Activated T-cell treated with anti-CD3 and anti-CD28 coated beads, Interleukin-2, amount 50 U/mL, for 24 hours (primary cell): ENCODE results near the gene NCAM1.
"Not testable (repeated sequence)": the region's sequence is repeated elsewhere in the genome, so short reads cannot be mapped to it uniquely, and the experiment has no call there.

Source experiments
- DNase-seq: peaks from one replicate; pipeline ENCODE4 v3.0.0-alpha.2; 2020
- H3K27ac Mint-ChIP-seq: 2 replicates; pipeline ENCODE4 v1.8.0; 2020; ENCODE audit warnings: mild to moderate bottlenecking, mixed read lengths
- H3K27me3 Mint-ChIP-seq: 2 replicates; pipeline ENCODE4 v1.8.0; 2020; ENCODE audit warnings: mixed read lengths
- H3K36me3 Mint-ChIP-seq: 2 replicates; pipeline ENCODE4 v1.8.0; 2020; ENCODE audit warnings: low read depth, mixed read lengths
- H3K4me1 Mint-ChIP-seq: 2 replicates; pipeline ENCODE4 v1.8.0; 2020; ENCODE audit warnings: low read depth, mixed read lengths
- H3K4me3 Mint-ChIP-seq: 2 replicates; pipeline ENCODE4 v1.8.0; 2020; ENCODE audit warnings: mild to moderate bottlenecking, moderate library complexity, mixed read lengths
- H3K9me3 Mint-ChIP-seq: 2 replicates; pipeline ENCODE4 v1.8.0; 2020; ENCODE audit warnings: mixed read lengths

The NCAM1 gene

GRCh38 chr11:113022262-113022661, 61.0 kb downstream of the NCAM1 start:
- H3K4me1 Mint-ChIP-seq: no peaks in the 10 kb centered on the region
- H3K4me3 Mint-ChIP-seq: no peak overlapping the region
- H3K27ac Mint-ChIP-seq: no peak overlapping the region
- no peak for DNase-seq
- no peaks in the 10 kb centered on the region for H3K36me3 Mint-ChIP-seq
- no peaks in the 10 kb centered on the region for H3K9me3 Mint-ChIP-seq
- peaks cover 7% of the 10 kb centered on the region for H3K27me3 Mint-ChIP-seq

- Mint-ChIP-seq H3K36me3 (no peaks in the 10 kb centered on the region), H3K27ac (no peak overlapping the region), H3K27me3 (peaks cover 13% of the 10 kb centered on the region), H3K4me3 (no peak overlapping the region), H3K9me3 (no peaks in the 10 kb centered on the region), H3K4me1 (no peaks in the 10 kb centered on the region)
- no peak for DNase-seq
These were observed 62.0 kb downstream of the NCAM1 start for GRCh38 chr11:113023228-113023627.

- no peak for DNase-seq
- no peaks in the 10 kb centered on the region for H3K36me3 Mint-ChIP-seq
- no peaks in the 10 kb centered on the region for H3K9me3 Mint-ChIP-seq
- no peak overlapping the region for H3K27ac Mint-ChIP-seq
- H3K4me1 Mint-ChIP-seq: no peaks in the 10 kb centered on the region
- H3K4me3 Mint-ChIP-seq: no peak overlapping the region
- peaks cover 15% of the 10 kb centered on the region for H3K27me3 Mint-ChIP-seq
These were observed 62.8 kb downstream of the NCAM1 start for GRCh38 chr11:113023986-113024385.

DNA sequence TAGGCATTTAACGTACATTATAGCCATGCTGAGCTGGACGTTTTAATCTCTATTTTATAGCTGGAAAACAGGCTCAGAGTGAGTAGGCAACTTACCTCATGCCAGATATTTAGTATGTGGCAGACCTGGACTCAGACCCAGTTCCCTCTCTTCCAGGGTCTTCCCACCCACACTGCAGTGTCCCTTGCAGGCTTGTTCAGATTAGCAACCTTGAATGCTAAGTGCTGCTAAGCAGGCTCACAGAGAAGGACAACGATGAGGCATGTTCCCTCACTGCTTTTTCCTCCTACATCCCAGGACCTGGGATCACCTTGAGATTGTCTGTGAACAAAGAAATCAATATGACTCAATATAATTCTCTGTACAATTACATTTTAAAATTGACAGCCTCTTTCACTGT, 65.6 kb downstream of the NCAM1 start:
- Mint-ChIP-seq H3K27ac (no peak overlapping the region), H3K4me3 (no peak overlapping the region), H3K36me3 (no peaks in the 10 kb centered on the region), H3K27me3 (peaks cover 19% of the 10 kb centered on the region), H3K9me3 (no peaks in the 10 kb centered on the region), H3K4me1 (no peaks in the 10 kb centered on the region)
- DNase-seq: no peak

- H3K4me1 Mint-ChIP-seq: no peaks in the 10 kb centered on the region
- DNase-seq: no peak
- H3K4me3 Mint-ChIP-seq: no peak overlapping the region
- no peaks in the 10 kb centered on the region for H3K27me3 Mint-ChIP-seq
- H3K9me3 Mint-ChIP-seq: no peaks in the 10 kb centered on the region
- H3K27ac Mint-ChIP-seq: no peak overlapping the region
- H3K36me3 Mint-ChIP-seq: no peaks in the 10 kb centered on the region
These were observed 73.4 kb downstream of the NCAM1 start for GRCh38 chr11:113034576-113034975.

DNA sequence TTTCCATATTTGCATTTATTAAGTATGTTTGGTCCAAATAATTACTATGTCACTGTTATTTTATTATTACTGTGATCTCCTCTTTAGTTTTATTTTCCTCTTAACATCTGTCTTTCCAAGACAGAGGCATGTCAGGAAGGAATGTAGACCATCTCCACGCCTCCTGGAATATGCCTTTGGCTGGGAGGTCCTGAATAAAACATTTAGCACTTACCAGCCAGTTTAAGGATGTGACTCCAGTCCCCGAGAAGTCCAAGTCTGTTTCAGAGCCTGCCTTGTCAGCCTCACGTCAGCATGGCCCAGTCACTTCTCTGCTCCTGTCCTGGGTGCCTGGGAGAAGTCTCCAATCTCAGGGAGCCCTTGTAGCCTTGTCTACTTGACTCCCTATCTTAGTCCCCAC, 74.5 kb downstream of the NCAM1 start:
- no peak overlapping the region for H3K4me3 Mint-ChIP-seq
- H3K9me3 Mint-ChIP-seq: no peaks in the 10 kb centered on the region
- no peaks in the 10 kb centered on the region for H3K36me3 Mint-ChIP-seq
- no peak for DNase-seq
- no peaks in the 10 kb centered on the region for H3K4me1 Mint-ChIP-seq
- no peaks in the 10 kb centered on the region for H3K27me3 Mint-ChIP-seq
- no peak overlapping the region for H3K27ac Mint-ChIP-seq

GRCh38 chr11:113043698-113044097, 82.5 kb downstream of the NCAM1 start:
- H3K27me3 Mint-ChIP-seq: peaks cover 17% of the 10 kb centered on the region
- no peak overlapping the region for H3K27ac Mint-ChIP-seq
- no peaks in the 10 kb centered on the region for H3K36me3 Mint-ChIP-seq
- no peaks in the 10 kb centered on the region for H3K4me1 Mint-ChIP-seq
- H3K4me3 Mint-ChIP-seq: no peak overlapping the region
- DNase-seq: no peak
- no peaks in the 10 kb centered on the region for H3K9me3 Mint-ChIP-seq

GRCh38 chr11:113045146-113045545, 83.9 kb downstream of the NCAM1 start:
- H3K27me3 Mint-ChIP-seq: peaks cover 17% of the 10 kb centered on the region
- DNase-seq: no peak
- no peaks in the 10 kb centered on the region for H3K9me3 Mint-ChIP-seq
- H3K36me3 Mint-ChIP-seq: no peaks in the 10 kb centered on the region
- no peak overlapping the region for H3K27ac Mint-ChIP-seq
- H3K4me1 Mint-ChIP-seq: no peaks in the 10 kb centered on the region
- no peak overlapping the region for H3K4me3 Mint-ChIP-seq

GRCh38 chr11:113046866-113047265, 85.6 kb downstream of the NCAM1 start:
- no peaks in the 10 kb centered on the region for H3K4me1 Mint-ChIP-seq
- no peaks in the 10 kb centered on the region for H3K36me3 Mint-ChIP-seq

DNA sequence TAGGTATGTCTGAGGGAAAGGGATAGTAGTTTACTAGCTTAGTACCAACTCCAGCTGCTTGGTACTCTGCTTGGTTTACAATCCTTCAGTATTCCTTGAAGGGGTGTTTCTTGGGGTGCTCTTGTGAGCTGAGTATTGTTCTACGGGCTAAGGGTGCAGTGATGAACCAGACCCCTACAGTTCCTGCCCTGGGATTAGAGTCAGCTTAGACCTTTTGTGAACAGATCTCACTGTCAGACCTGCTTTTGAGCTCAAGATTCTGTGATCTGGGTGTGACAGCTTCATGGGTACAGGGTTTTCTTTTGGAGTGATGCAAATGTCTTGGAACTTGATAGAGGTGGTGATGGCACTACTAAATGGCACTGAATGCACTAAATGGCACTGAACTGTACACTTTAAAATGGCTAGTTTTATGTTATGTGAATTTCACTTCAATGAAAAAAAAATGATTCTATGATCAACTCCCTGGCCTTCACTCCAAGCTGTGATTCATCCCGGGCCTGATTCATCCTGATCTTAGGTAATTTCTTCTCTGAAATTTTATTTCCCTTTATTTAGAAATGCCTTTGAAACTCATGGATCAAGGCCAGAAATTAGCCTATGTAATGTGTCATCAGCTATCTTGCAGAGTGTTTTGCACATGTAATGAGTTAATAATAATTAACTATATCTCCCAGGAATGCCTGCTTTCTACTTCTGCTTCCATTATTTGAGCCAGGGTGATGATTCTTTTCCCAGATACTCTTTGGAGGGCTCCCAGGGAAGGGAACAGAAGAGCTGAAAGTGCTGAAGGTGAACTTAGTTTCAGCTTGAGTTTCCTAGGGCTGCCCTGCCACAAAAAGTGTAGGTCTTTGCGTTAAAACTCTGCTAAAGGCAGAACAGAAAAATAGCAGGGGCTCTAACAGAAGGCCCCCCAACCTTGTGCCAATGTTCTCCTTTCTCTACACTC, 87.9 kb downstream of the NCAM1 start:
- no peaks in the 10 kb centered on the region for H3K4me1 Mint-ChIP-seq
- no peak for DNase-seq
- no peaks in the 10 kb centered on the region for H3K36me3 Mint-ChIP-seq
- H3K9me3 Mint-ChIP-seq: no peaks in the 10 kb centered on the region
- H3K27me3 Mint-ChIP-seq: peaks cover under 1% of the 10 kb centered on the region
- H3K4me3 Mint-ChIP-seq: no peak overlapping the region
- H3K27ac Mint-ChIP-seq: no peak overlapping the region

More at GRCh38 chr11:113046866-113047265, 85.6 kb downstream of the NCAM1 start:
- H3K9me3 Mint-ChIP-seq: no peaks in the 10 kb centered on the region
- peaks cover 17% of the 10 kb centered on the region for H3K27me3 Mint-ChIP-seq
- no peak overlapping the region for H3K27ac Mint-ChIP-seq
- H3K4me3 Mint-ChIP-seq: no peak overlapping the region
- DNase-seq: no peak

- H3K9me3 Mint-ChIP-seq, H3K4me1 Mint-ChIP-seq, H3K36me3 Mint-ChIP-seq, H3K27ac Mint-ChIP-seq, DNase-seq, H3K4me3 Mint-ChIP-seq, H3K27me3 Mint-ChIP-seq: not testable (repeated sequence)
These were observed 91.8 kb downstream of the NCAM1 start for GRCh38 chr11:113053042-113053441.

GRCh38 chr11:113057038-113057437, 95.8 kb downstream of the NCAM1 start:
- no peak overlapping the region for H3K4me3 Mint-ChIP-seq
- H3K27me3 Mint-ChIP-seq: no peaks in the 10 kb centered on the region
- H3K4me1 Mint-ChIP-seq: no peaks in the 10 kb centered on the region
- no peaks in the 10 kb centered on the region for H3K9me3 Mint-ChIP-seq
- H3K36me3 Mint-ChIP-seq: no peaks in the 10 kb centered on the region
- no peak overlapping the region for H3K27ac Mint-ChIP-seq
- no peak for DNase-seq

DNA sequence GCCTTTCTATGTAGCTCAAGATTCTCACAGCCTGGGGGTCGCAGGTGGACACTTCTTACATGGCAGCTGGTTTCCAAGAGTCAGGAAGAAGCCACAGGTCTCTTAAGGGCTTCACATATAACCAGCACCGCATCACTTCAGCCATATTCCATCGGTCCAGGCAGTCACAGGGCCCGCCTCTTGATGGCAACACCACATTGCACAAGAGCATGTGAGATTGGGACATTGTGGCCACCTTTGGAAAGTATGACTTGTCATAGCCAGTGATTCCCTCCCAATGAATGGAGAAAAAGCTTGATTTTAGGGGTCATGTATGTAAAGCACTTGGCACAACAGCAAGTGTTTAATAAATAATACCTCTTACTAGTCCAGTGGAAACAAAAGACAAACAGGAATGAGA, 98.3 kb downstream of the NCAM1 start:
- no peaks in the 10 kb centered on the region for H3K36me3 Mint-ChIP-seq
- H3K4me3 Mint-ChIP-seq: no peak overlapping the region
- H3K27me3 Mint-ChIP-seq: no peaks in the 10 kb centered on the region
- DNase-seq: no peak
- H3K27ac Mint-ChIP-seq: no peak overlapping the region
- H3K9me3 Mint-ChIP-seq: no peaks in the 10 kb centered on the region
- no peaks in the 10 kb centered on the region for H3K4me1 Mint-ChIP-seq

GRCh38 chr11:113065330-113065729, 104.1 kb downstream of the NCAM1 start:
- H3K9me3 Mint-ChIP-seq: no peaks in the 10 kb centered on the region
- H3K27ac Mint-ChIP-seq: no peak overlapping the region
- no peaks in the 10 kb centered on the region for H3K4me1 Mint-ChIP-seq
- no peak overlapping the region for H3K4me3 Mint-ChIP-seq
- no peak for DNase-seq
- no peaks in the 10 kb centered on the region for H3K36me3 Mint-ChIP-seq
- no peaks in the 10 kb centered on the region for H3K27me3 Mint-ChIP-seq

- Mint-ChIP-seq H3K9me3 (no peaks in the 10 kb centered on the region), H3K27ac (no peak overlapping the region), H3K27me3 (no peaks in the 10 kb centered on the region), H3K4me1 (no peaks in the 10 kb centered on the region), H3K36me3 (no peaks in the 10 kb centered on the region), H3K4me3 (no peak overlapping the region)
- no peak for DNase-seq
These were observed 111.1 kb downstream of the NCAM1 start for GRCh38 chr11:113072237-113072858.
